Amniotic stem cell (primary cell): ENCODE measurements around the gene ARHGEF10L.

Experiments used
- DNase-seq: peaks from one replicate; lab custom pipeline; 2025; lab: John Stamatoyannopoulos, UW

The ARHGEF10L gene

DNA sequence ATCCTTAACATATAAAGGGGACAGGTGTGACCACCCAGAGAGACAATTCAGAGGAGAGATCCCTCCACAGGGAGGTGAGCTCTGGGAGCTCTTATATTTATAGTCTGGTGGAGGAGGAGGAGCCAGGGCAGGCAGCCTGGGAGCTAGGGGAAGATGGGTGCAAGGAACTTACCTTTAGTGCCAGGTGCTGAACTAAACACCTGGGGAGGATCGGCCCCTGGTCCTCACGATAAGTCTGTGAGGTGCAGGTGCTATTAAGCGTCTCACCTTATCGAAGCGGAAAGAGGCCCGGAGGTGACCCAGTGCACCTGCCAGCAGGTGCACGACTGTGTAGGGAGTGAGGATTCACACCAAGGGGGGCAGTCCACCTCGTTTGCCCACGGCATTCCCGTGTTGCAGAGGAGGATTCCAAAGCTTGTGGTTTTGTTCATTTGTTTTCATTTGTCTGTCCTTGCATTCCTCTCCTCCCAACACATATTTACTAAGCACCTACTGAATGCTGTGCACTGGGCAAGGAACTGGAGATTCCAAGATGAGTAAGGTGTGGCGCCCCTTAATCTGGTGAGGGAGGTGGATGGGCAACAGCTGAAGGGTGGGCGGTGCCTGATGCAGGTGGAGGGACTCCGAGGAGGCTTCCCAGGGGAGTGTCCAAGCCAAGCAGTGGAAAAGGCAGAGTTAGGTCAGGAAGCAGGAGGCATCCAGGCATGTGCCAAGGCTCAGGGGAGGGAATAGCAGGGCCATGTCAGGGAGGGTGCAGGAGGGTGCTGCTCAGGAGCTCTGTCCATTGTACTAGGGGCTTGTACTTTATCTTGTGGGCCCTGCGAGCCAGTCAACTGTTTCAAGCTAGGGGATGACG is 11.5 kb downstream of the ARHGEF10L start:
- no peak for DNase-seq

DNA sequence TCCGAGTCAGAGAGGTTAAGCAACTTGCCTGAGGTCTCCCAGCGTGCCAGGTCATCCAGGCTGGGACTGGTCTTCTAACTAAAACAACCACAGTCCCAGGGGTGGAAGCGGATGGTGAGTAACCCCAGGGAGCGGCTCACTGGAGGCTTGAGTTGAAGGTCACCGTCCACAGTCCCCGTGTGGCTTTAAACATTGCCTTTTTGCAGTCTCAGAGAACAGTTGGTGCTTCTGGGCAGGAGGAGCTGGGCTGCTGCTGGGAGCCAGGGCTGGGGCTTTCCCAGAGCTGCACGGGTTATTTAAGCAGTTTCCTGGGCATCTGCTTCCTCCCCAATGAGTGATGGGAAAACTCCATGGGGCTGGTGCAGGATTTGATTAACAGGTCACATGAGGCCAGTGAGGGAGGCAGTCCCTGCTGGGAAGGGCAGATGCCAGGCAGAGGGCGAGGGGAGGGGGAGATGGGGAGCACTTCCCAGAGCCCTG is 12.3 kb downstream of the ARHGEF10L start:
- no peak for DNase-seq

DNA sequence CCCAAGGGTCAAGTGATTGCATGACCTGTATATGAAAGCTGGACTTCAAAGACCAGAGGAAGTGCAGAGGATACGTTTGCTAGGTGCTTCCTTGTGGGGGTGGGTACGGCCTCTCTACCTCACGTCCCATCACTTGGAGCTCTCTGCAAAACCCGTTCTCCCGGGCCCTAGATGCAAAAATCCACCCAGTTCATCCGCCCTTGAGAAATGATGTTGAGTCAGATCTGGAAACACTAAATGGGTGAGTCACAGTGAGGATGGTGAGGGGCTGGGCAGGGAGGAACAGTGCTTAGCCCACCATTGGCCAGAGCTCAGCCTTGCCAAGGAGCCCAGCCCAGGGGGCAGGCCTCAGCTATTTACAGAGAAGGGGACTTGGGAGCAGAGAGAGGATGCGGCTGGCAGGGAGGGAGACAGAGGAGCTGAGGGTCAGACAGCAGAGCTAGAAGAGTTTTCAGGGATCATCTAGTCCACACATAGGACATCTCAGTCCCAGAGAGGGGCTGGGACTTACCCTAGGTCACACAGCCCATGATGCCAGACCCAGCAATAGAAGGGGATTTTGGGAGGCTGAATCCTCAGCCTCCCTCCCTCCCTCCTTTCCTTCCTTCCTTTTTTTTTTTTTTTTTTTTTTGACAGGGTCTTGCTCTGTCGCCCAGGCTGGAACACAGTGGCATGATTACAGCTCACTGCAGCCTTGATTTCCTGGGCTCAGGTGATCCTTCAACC is 14.6 kb downstream of the ARHGEF10L start:
- peak; percentile 72 for DNase-seq

DNA sequence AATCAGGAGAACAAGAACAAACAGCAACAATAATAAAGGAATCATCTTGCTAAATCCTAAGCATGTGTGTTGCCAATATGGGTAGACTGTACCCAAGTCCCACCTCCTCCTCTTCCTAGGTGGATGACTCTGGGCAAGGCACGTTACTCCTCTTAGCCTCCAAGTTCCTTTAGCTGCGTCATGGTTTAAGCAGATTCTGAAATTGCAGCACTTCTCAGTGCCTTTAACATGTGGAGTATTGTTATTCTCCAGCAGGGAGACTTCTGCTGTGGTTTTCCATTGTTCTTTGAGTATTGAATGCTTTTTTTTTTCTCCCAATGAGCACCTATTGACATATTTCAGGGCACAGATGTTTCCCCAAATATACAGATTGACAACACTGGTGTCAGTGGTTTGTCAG is 15.5 kb downstream of the ARHGEF10L start:
- DNase-seq: no peak

DNA sequence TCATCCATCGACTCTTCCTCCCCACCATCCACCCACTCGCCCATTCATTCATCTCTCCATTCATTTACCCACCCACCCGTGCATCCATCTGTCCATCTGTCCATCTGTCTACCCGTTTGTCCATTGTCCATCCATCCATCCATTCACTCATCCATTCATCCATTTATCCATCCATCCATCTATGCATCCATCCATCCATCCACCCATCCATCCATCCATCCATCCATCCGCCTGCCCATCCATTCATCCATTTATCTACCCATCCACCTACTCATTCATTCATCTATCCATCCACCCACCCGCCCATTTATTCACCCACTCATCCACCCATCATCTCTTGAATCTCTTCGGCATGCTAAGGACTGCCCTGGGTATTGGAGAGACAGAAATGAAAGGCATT is 18.5 kb downstream of the ARHGEF10L start:
- no peak for DNase-seq

- no peak for DNase-seq
These were observed 19.0 kb downstream of the ARHGEF10L start for GRCh38 chr1:17558541-17558940.

GRCh38 chr1:17558954-17559614 is 19.6 kb downstream of the ARHGEF10L start:
- no peak for DNase-seq

DNA sequence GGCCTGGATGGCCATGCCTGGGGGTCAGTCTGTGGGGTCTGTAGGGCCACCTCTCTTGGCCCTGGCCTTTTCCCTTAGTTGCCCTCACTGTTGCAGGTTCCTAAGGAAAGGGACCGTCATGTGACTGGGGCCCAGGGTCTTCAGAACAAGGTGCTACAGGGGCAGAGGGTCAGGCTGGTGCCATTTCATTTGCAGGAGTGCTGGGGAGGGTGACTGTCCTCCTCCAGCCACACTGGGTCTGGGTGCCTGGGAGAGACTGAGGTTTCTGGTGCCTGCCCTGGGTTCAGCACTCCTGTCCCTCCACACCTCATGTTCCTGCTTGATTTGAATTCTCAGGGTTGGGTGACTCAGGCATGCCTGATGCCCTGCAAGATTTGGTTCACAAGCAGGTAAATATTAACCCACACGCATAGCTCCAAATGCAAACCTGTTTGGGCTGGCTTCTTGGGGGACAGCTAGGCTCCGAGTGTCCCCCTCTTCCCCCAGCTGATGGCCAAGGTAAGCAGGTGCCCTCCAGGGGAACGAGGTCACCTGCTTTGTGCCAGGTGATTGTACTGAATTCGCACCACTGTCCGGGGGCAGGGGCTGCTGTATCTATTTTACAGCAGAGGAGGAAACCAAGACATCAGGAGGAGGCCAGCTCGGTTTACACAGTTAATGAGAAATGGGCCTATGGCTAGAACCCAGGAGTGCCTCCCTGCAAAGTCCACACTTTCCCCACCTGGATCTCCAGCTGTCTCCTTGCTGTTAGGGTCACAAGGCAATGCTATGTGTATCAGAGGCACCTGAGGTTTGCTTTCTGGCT is 20.3 kb downstream of the ARHGEF10L start:
- no peak for DNase-seq

DNA sequence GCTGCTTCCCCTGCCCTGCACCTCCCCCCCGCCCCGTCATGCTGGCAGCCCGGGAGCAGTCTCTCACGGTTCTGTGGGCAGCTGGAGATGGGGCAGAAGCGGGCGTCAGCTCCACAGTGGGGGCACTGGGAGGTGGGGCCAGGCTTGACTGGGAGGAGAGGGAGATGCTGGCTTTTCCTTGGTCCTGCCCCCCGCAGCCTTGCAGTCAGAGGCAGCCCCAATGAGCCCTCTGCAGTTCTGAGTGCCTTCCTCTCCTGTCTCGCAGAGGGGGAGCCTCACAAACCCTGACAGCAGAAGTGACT is 21.7 kb downstream of the ARHGEF10L start:
- DNase-seq: no peak

DNA sequence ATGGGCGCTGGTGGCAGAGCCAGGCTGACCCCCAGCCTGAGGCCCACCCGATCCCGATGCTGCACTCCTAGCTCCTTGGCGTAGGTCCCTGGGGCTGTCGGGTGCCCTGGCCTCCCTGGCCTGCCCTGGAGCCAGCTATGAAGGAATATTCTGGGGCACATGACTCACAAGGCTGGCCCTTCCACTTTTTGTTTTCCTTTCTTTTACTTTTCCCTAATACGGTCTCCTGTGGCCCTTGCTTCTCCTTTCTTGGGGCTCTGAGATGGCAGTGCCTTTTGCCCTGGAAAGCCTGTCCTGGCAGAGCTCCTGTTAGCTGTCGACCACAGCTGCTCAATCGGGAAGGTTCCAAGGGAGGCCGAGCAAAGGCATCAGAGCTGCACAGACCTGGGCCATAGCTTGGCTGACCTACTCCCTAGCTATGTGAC is 22.1 kb downstream of the ARHGEF10L start:
- DNase-seq: no peak

DNA sequence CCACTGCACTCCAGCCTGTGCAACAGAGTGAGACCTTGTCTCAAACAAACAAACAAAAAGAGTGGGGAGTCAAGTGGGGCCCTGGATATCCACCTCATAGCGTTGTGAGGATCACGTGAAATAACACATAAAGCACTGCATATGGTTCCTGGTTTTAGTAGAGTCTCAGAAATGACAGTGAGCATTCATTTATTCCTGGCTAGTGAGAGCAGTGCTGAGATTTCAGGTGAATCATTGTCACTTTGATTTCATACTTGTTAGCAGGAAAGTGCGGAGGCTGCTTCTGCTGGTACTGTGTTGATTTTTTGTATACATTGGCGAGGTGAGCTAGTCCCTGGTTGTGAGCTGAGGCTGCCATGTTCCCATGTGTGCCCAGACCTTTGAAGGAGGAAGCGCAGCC is 22.9 kb downstream of the ARHGEF10L start:
- DNase-seq: no peak

DNA sequence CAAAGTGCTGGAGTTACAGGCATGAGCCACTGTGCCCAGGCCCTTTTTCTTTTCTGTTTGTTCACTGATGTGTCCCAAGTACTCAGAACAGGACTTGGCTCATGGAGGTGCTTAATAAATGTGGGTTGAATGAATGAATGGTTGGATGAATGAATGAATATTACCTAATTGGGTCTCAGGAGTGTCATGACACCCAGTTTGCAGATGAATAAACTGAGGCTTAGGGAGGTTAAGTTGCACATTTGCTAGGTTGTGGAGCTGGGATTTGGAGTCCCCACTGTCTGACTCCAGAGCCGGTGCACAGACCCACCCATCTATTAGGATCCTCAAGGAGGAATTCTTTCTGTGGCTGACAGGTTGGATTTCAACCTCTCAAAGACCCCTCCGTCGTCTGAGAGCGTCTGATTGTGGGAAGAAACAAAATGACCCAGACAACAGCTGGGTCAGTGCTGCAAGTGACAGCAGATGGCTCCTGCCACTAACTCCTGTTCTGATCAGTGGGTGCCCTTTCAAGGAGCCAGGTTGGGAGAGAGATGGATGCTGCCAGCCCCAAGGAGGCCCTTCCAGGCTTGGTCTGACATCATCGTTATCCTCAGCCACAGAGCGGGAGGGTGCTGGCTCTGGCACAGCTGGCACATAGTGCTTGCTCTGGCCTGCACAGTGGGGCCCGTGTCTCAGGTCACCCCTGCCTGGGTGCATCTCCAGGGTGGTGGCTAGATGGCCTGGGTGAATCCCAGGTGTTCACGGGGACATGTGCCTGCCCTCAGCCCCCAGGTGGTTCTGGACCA is 24.2 kb downstream of the ARHGEF10L start:
- no peak for DNase-seq

GRCh38 chr1:17564458-17565393 is 25.2 kb downstream of the ARHGEF10L start:
- DNase-seq: no peak

DNA sequence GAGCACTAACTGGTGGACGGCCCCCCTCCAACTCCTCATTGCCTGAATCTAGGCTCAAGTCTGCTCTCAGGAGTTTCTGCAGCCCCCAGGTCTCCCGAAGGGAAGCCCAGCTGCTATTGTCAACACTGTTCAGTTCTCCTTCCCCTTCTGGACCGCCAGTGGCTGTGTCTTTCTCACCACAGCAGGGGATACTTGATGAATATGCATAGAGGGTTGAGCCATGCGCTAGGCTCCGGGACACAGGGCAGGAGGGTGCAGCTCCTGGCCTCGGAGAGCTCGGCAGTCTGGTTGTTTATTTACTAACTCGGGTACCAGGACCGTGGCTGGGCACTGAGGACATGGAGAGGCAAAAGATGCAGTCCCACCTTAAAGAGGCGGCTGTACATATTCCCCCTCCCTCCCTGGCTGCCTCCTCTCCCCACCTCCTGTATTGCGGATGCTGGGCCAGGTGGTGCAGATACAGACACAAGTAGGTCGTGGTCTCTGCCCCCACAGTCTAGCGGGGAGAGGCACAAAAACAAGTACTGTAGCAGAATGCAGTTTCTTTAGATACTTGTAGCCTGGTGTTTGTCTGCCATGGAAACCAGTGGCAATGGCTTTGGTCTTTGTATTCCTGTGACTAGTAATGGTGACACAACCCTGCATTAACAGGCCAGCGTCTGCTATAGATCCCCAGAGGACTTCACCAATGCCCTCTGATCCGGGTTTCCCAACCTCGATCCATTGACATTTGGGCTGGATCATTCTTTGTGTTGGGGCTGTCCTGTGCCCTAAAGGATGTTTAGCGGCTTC is 26.2 kb downstream of the ARHGEF10L start:
- DNase-seq: no peak

- no peak for DNase-seq
These were observed 26.9 kb downstream of the ARHGEF10L start for GRCh38 chr1:17566417-17566816.

GRCh38 chr1:17566892-17567291 is 27.4 kb downstream of the ARHGEF10L start:
- no peak for DNase-seq

DNA sequence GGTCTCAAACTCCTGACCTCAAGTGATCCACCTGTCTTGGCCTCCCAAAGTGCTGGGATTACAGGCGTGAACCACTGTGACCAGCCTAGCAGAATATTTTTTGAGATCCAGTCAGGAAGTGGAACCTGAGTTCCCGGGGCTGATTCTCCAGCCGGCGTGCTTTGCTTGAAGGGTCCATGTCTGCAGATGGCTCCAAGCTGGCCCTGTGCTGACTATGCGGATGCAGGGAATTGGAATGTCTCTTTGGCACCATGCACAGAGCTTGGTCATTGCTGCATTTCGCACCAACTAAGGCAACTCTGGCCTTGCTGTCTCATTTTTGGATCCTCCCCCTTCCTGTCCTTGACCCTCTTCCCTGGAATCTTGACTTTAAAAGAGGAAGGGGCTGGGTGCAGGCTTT is 28.1 kb downstream of the ARHGEF10L start:
- DNase-seq: no peak

DNA sequence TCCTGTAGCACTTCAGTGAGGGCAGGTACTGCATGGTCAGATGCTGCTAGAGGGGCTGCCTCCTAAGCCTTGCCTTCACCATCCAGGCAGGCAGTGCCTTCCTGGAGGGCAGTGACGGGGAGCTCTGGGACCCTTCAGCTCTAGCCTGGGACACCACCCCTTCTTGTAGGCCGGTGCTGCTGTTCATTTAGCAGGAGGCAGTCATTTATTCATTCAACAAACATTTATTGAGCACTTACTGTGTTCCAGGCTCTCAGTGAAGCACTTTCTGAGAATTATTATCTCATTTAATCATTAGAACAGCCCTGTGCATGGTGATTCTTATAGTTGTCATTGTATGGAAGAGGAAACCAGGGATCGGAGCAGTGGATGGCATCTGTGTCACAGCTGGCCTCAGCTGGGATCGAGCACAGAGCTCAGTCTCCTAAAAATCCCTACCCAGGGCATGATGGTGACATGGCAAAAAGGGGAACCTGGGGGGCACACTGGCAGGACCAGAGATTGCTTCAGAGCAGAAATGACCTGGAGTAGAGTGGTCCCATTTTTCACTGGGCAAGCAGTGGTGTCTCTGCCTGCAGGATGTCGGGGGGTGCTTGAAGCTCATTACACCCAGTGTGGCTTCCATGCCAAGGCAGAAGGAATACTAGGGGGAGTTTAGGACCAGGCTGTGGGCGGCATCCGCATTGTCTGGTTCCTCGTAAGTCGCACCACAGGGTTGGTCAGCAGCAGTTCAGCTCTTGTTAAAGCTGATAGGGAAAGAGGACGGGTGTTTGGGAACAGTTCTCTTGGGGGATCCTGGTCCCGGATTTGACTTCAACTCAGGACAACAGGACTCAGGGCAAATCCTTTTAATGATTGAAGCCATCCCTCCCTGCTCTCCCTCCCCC is 28.8 kb downstream of the ARHGEF10L start:
- DNase-seq: no peak
